ENCODE results near the gene ABCA1.

DNA sequence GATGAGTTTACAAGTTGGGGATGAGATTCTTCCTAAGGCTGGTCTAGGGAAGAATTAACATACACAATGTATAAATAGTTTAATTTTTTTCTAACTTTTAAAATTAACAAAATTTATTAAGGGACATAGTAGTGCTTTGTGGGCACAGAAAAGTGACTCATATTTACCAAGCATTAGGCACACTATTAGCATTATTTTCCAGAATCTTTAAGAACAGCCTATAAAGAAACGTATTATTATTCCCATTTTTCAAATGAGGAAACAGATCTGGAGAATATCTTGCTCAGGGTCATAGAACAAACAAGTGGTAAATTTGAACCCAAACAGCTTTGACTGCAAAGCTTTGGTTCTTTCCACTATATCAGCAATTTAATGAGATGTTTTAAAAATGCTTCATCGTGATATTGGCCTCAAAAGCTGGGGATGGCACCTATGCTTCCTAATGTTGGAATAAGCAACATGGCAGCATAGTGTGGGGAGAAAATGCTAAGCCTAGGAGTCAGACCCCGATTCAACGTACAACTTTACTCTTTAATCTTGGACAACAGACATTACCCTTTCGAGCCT is 55.9 kb downstream of the ABCA1 start:
- TF ChIP-seq, protein P1, sequence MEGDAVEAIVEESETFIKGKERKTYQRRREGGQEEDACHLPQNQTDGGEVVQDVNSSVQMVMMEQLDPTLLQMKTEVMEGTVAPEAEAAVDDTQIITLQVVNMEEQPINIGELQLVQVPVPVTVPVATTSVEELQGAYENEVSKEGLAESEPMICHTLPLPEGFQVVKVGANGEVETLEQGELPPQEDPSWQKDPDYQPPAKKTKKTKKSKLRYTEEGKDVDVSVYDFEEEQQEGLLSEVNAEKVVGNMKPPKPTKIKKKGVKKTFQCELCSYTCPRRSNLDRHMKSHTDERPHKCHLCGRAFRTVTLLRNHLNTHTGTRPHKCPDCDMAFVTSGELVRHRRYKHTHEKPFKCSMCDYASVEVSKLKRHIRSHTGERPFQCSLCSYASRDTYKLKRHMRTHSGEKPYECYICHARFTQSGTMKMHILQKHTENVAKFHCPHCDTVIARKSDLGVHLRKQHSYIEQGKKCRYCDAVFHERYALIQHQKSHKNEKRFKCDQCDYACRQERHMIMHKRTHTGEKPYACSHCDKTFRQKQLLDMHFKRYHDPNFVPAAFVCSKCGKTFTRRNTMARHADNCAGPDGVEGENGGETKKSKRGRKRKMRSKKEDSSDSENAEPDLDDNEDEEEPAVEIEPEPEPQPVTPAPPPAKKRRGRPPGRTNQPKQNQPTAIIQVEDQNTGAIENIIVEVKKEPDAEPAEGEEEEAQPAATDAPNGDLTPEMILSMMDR (IDR thresholded peaks at IDR 0.05) = no peak
- TF ChIP-seq POLR2AphosphoS5 (IDR thresholded peaks at IDR 0.05) = no peak
